Embryonic facial prominence (tissue), 1 donor: ENCODE data around the gene MACROD2.
"Not testable (repeated sequence)": the region's sequence is repeated elsewhere in the genome, so short reads cannot be mapped to it uniquely, and the experiment has no call there.

ENCODE experiments used
- DNase-seq: peaks from one replicate; pipeline ENCODE4 v3.0.0-alpha.2; 2016; ENCODE audit errors: extremely low spot score

MACROD2 gene

DNA sequence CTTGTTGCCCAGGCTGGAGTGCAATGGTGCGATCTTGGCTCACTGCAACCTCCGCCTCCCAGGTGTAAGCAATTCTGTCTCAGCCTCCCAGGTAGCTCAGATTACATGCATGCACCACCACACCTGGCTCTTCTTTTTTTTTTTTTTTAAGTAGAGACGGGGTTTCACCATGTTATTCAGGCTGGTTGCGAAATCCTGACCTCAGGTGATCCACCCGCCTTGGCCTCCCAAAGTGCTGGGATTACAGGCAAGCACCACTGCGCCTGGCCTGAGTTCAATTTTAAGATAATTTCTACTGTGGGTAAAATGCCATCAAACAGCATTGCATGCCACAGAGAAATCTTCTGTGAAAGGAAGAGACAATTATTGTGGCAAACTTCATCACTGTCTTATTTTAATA lies 1944.8 kb downstream of the MACROD2 start:
- DNase-seq, result no peak

DNA sequence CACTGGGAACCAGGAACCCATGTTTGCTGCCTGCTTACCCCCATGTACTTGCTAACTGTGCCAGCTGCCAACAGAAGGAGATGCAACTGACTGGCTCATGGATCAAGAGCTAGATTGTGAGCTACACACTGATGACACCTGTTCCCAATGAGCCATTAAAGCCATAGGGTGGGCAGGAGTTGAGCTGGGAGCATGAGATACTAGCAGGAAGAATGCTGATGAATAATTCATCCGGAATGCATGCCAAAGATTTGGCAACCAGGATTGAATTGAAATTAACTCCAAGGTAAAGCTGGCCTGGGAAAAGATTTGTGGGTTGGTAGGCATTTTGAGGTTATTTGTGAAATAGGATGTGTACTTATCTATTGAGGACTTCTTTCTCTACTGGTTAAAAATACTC lies 1946.8 kb downstream of the MACROD2 start:
- no peak for DNase-seq

- DNase-seq, result no peak
Measured at GRCh38 chr20:15945289-15945688, 1950.0 kb downstream of the MACROD2 start.

DNA sequence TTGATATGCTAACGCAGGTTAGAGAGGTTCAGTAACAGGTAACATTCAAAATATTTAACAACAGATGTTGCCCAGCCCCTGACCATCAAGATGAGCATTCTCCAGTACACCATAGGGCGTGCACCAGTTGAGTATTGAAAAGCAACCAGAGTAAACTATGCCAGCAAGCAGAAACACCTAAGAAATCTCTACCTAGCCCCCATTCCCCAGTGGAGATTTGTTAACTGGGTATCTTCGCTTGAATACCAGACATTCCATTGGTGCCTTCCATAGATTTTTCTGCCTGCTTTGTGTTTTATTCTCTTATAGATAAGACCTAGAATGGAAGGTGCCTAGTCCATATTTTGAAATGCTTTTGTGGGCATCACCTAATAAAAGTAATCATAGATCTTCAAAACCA lies 1954.1 kb downstream of the MACROD2 start:
- no peak for DNase-seq

- no peak for DNase-seq
Measured at GRCh38 chr20:15951658-15952057, 1956.3 kb downstream of the MACROD2 start.

- DNase-seq, result no peak
Measured at GRCh38 chr20:15958142-15958541, 1962.8 kb downstream of the MACROD2 start.

- no peak for DNase-seq
Measured at GRCh38 chr20:15965165-15965564, 1969.8 kb downstream of the MACROD2 start.

- no peak for DNase-seq
Measured at GRCh38 chr20:15967334-15967733, 1972.0 kb downstream of the MACROD2 start.

GRCh38 chr20:15976047-15976736 lies 1980.9 kb downstream of the MACROD2 start:
- no peak for DNase-seq

- no peak for DNase-seq
Measured at GRCh38 chr20:15977026-15977425, 1981.7 kb downstream of the MACROD2 start.

DNA sequence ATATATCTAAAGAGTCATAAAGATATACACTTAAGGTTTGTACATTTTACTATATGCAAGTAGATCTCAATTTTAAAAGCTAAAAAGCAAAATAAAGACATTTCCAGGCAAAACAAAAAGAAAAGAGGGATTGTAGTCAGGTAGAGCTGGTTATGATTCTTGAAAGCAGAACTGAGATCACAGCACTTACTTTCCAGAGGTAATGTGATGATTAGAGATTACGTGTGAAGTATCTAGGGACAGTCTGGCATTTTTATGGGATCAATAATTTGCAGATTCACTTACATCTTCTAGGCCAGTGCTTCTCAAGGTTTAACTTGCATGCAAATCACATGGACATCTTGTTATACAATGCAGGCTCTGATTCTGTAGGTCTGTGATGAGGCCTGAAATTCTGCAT lies 1982.4 kb downstream of the MACROD2 start:
- DNase-seq, result no peak

DNA sequence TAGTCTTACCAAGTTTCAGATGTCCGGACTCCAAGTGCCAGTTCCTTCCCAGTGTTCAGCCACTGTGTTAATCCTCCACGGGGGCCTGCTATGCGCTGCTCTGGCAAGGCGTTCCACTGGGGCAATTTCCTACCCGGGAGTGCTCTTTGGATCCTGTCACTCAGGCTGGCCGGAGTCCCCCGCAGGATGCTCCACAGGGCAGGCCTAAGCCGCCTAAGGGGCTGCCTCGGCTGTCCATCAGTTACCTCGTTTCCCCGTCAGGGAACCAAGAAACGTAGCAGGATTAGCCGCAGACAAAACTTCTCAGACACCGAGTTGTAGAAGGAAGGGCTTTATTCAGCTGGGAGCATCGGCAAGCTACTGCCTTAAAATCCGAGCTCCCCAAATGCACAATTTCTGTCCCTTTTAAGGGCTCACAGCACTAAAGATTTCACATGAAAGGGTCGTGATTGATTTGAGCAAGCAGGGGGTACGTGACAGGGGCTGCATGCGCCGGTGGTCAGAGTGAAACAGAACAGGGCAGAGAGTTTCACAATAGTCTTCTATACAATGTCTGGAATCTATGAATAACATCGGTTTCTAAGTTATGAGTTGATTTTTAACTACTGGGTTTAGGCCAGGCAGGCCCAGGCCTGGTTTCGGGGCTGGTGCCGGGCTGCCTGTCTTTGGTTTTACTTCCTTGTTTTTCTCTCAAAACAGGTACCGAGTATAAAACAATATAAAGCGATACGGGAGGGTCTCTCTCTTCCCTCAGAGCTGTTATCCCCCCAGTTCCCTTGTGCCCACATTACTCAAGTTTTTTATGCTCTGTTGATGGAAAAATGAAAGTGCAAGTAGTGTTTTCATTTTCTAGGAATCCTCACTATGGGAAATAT lies 1990.4 kb downstream of the MACROD2 start:
- not testable (repeated sequence) for DNase-seq

DNA sequence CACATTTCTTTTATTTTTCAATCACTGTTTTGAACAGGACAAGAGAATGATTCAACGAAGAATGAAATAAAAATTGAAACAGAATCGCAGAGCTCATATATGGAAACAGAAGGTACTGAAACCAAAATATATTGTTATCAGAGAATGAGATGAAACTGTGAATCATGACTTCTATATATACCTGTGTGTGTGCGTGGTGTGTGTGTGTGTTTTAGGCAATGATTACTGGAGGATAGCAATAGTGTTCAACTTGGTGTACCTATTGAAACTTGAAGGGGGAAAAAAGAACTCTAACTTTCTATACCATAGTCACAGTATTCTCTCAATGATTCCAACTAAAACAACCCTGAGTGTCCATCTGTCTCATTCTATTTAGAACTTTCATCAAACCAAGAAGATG lies 1991.4 kb downstream of the MACROD2 start:
- DNase-seq, result no peak

DNA sequence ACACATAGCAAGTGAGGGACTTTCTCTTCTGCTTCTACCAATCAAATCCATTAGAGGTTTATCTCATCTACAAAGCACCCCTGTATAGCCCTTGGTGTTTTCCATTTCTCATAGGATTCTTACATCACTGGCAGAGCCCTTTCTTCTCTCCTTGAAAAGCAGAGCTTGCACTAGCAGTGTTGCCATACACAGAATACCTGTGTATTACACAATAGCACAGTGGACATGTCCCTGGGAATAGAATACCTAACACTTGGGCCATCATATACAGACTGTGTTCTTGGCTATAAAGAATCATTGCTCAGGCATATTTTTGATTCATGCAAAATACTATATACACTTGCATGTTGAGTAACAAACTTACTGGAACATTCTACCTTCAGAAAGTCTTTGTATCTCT lies 1996.0 kb downstream of the MACROD2 start:
- no peak for DNase-seq

DNA sequence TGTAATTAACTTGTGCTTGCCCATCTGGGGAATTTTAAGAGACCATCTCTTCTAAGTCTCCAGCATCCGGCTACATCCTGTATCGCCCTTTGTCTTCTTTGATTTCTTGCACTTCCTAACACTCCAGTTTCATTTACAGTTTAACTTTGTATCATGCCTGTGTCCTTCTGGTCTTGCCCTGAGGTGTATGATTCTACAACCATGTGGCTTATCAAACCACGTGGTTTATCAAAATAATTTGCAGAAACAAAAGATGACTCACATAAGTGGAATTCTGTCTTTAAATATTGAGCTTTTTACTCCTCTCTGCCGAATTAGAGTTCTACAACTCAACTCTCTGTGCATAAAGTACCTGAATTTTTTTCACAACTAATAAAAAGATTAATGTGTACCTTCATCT lies 1997.2 kb downstream of the MACROD2 start:
- DNase-seq, result no peak

DNA sequence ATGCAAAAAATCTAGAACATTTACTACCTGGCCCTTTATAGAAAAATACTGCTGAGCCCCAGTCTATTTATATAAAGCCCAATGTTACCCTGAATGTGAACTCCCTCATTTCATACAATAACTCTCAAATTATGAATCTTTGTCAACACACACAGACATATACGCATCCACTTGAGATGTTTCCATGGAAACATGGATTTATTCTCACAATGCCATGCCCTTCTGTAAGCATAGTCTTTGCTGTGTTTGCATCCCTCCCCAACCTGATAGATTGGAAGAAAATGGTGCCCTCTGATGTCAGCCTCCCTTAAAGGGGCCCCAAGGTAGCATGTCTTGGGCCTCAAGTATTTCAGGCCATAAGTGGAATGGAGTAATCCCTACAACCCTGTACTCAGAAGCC lies 2004.8 kb downstream of the MACROD2 start:
- DNase-seq, result no peak

DNA sequence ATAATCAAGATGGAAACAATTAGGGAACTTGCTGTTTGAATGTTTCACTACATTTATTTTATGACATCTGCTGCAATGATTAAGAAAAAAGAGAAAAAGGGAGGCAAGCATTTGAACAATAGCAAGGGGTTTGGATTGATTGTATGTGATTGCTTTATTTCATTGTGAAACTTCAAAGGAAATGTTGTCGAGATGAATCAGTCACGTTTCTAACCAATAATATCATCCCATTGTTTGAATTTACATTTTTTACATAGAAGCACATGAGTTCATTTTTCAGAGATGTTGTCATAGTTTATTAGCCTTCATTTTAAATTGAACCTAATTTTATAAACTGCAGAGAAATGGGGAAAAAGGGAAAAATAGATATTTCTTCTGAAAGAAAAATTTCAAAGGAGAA lies 2006.0 kb downstream of the MACROD2 start:
- DNase-seq, result no peak

DNA sequence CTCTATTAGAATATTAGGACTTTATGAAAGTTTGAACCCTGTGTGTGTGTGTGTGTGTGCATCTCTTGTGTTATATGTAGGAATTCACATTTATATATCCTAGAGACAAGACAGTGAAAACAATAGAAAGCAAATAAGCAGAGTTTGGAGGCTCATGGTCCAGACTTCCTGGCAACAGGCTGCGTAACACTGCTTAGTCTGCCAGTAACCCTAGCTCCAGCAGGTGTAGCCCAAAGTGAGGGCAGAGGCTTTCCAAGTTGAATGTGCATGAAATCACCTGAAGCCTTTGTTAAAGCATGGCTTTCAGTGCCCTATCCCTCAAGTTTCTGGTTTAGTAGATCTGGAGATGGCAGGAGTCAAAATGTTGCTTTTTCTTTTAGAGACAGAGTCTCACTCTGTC lies 2008.0 kb downstream of the MACROD2 start:
- no peak for DNase-seq

- no peak for DNase-seq
Measured at GRCh38 chr20:16004108-16004854, 2009.0 kb downstream of the MACROD2 start.

- DNase-seq, result no peak
Measured at GRCh38 chr20:16005021-16005914, 2010.0 kb downstream of the MACROD2 start.

- DNase-seq, result no peak
Measured at GRCh38 chr20:16005915-16006493, 2010.7 kb downstream of the MACROD2 start.
